ENCODE results near the gene WFDC1.

The WFDC1 gene

GRCh38 chr16:84302111-84302954, 7.7 kb downstream of the WFDC1 start:
- CTCF ChIA-PET, result interaction anchor here (0.7 kb wide), 1 partner anchor 39 kb away, joined by 4 read pairs; no protein-coding TSS in a partner anchor
- POLR2A ChIA-PET, result no interaction called here

DNA sequence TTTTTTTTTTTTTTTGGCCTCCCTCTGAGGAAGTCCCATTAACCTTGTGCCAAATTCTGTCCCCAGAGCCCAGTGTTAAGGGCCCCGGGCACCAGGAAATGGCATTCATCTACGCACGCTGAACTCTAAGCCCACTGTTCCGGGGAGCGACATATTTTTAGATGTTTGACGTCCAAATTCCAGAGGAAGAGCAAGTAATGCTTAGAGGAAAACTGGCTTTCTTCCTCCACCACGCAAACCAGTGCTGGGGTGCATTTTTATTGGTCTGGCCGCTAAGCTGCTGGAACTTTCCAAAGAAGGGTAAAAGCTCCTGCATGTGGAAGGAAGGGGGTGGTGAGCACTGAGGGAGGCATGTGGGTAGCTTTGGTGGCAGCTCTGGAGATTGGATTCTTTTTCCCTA, 8.3 kb downstream of the WFDC1 start:
- no peak for DNase-seq (ENCODE audit: extremely low spot score)
- CTCF ChIA-PET, result interaction anchor here (0.7 kb wide), 2 partner anchors 40 to 208 kb away, joined by 4 to 8 read pairs; no protein-coding TSS in a partner anchor
- TF ChIP-seq CTBP1 (IDR thresholded peaks at IDR 0.05; ENCODE audit: borderline replicate concordance) (no peak), L3MBTL2 (conservative IDR thresholded peaks at IDR 0.05) (no peak)

More at GRCh38 chr16:84302111-84302954, 7.7 kb downstream of the WFDC1 start:
- TF ChIP-seq LEF1 (IDR thresholded peaks at IDR 0.05; ENCODE audit: borderline replicate concordance) (no peak), TARDBP (IDR thresholded peaks at IDR 0.05) (no peak), CTBP1 (IDR thresholded peaks at IDR 0.05; ENCODE audit: borderline replicate concordance) (no peak), ARNT (IDR thresholded peaks at IDR 0.05) (no peak), FOXA1 (IDR thresholded peaks at IDR 0.05) (no peak), SP1 (IDR thresholded peaks at IDR 0.05) (no peak), FOXM1 (IDR thresholded peaks at IDR 0.05; ENCODE audit: borderline replicate concordance) (no peak), SUZ12 (IDR thresholded peaks at IDR 0.05) (no peak), L3MBTL2 (conservative IDR thresholded peaks at IDR 0.05) (no peak), FOXK2 (IDR thresholded peaks at IDR 0.05) (no peak), NFRKB (IDR thresholded peaks at IDR 0.05) (no peak), BHLHE40 (IDR thresholded peaks at IDR 0.05; ENCODE audit: borderline replicate concordance) (no peak), HDGF (IDR thresholded peaks at IDR 0.05; ENCODE audit: borderline replicate concordance) (no peak), ZNF384 (IDR thresholded peaks at IDR 0.05) (no peak), ELF4 (IDR thresholded peaks at IDR 0.05) (no peak)
- TF ChIP-seq, protein P1, sequence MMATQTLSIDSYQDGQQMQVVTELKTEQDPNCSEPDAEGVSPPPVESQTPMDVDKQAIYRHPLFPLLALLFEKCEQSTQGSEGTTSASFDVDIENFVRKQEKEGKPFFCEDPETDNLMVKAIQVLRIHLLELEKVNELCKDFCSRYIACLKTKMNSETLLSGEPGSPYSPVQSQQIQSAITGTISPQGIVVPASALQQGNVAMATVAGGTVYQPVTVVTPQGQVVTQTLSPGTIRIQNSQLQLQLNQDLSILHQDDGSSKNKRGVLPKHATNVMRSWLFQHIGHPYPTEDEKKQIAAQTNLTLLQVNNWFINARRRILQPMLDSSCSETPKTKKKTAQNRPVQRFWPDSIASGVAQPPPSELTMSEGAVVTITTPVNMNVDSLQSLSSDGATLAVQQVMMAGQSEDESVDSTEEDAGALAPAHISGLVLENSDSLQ (IDR thresholded peaks at IDR 0.05), result no peak
- DNase-seq (ENCODE audit: extremely low spot score), result no peak

DNA sequence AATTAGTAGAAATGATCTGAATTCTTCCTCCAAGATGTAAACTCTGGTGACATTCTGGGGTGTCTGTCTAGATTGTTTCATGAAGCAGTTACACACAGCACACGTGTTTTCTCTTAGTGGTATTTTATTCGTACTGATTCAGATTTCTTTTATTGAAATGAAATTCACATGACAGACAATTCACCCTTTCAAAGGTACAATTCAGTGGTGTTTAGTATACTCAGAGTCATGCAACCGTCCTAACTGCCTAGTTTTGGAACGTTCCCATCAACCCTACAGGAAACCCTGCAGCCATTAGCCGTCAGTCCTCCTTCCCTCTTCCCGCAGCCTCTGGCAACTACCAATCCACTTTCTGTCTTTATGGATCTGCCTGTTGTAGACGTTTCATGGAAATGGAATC, 8.8 kb downstream of the WFDC1 start:
- ChIA-PET POLR2A (no interaction called here), CTCF (interaction anchor here (0.7 kb wide), 2 partner anchors 40 to 207 kb away, joined by 4 to 8 read pairs; no protein-coding TSS in a partner anchor)
- TF ChIP-seq ARNT (IDR thresholded peaks at IDR 0.05) (no peak), ELF4 (IDR thresholded peaks at IDR 0.05) (no peak), FOXA1 (IDR thresholded peaks at IDR 0.05) (no peak), SUZ12 (IDR thresholded peaks at IDR 0.05) (no peak), CTBP1 (IDR thresholded peaks at IDR 0.05; ENCODE audit: borderline replicate concordance) (no peak), FOXK2 (IDR thresholded peaks at IDR 0.05) (no peak), HDGF (IDR thresholded peaks at IDR 0.05; ENCODE audit: borderline replicate concordance) (no peak), SP1 (IDR thresholded peaks at IDR 0.05) (no peak), ZNF384 (IDR thresholded peaks at IDR 0.05) (no peak), NFRKB (IDR thresholded peaks at IDR 0.05) (no peak), LEF1 (IDR thresholded peaks at IDR 0.05; ENCODE audit: borderline replicate concordance) (no peak), L3MBTL2 (conservative IDR thresholded peaks at IDR 0.05) (no peak), TARDBP (IDR thresholded peaks at IDR 0.05) (no peak)
- DNase-seq (ENCODE audit: extremely low spot score), result no peak

More for the DNA sequence above, 8.3 kb downstream of the WFDC1 start:
- POLR2A ChIA-PET, result no interaction called here

GRCh38 chr16:84306564-84306963, 11.9 kb downstream of the WFDC1 start:
- ChIA-PET CTCF (no interaction called here), POLR2A (no interaction called here)
- TF ChIP-seq FOXA1 (IDR thresholded peaks at IDR 0.05) (no peak), TARDBP (IDR thresholded peaks at IDR 0.05) (no peak), ZNF384 (IDR thresholded peaks at IDR 0.05) (no peak), SUZ12 (IDR thresholded peaks at IDR 0.05) (no peak), FOXM1 (IDR thresholded peaks at IDR 0.05; ENCODE audit: borderline replicate concordance) (no peak), FOXK2 (IDR thresholded peaks at IDR 0.05) (no peak)
- no peak for DNase-seq (ENCODE audit: extremely low spot score)

GRCh38 chr16:84307209-84307954, 12.7 kb downstream of the WFDC1 start:
- ChIA-PET CTCF (interaction anchor here (0.7 to 1.3 kb wide), 5 partner anchors 30 to 136 kb away, joined by 3 read pairs; no protein-coding TSS in a partner anchor), POLR2A (no interaction called here)
- TF ChIP-seq TARDBP (IDR thresholded peaks at IDR 0.05), result no peak
- TF ChIP-seq ARNT (IDR thresholded peaks at IDR 0.05), result no peak
- no peak for TF ChIP-seq BHLHE40 (IDR thresholded peaks at IDR 0.05; ENCODE audit: borderline replicate concordance)
- DNase-seq (ENCODE audit: extremely low spot score), result no peak

DNA sequence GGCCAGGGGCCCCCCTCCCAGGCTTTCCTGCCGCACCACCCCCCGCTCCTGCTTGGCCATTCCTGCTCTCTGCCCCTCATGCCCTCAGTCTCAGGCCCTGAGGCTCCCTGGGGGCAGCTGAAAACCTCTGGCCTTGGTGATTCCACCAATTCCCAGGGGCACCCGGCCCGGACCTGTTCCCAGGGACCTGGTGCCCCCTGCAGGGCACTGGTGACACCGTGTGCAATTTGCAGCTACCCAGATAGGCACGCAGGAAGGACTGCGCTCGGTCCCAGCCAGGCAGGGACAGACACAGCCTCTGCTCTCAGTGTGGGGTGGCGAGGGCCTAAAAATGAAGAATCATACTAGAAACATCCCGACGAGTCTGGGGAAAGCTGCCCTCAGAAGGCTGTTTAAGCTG, 13.4 kb downstream of the WFDC1 start:
- peak; percentile 65 for DNase-seq (ENCODE audit: extremely low spot score)
- POLR2A ChIA-PET, result interaction anchor here (0.5 kb wide), 1 partner anchor 20 kb away, joined by 3 read pairs; no protein-coding TSS in a partner anchor
- no peak for TF ChIP-seq NFRKB (IDR thresholded peaks at IDR 0.05)
- no peak for TF ChIP-seq ZNF384 (IDR thresholded peaks at IDR 0.05)
- TF ChIP-seq BHLHE40 (IDR thresholded peaks at IDR 0.05; ENCODE audit: borderline replicate concordance), result no peak
- TF ChIP-seq FOXA1 (IDR thresholded peaks at IDR 0.05), result no peak
- CTCF ChIA-PET, result interaction anchor here (0.6 to 1.3 kb wide), 7 partner anchors 8 to 70 kb away, joined by 3 to 4 read pairs (median 3); no protein-coding TSS in a partner anchor

- POLR2A ChIA-PET, result no interaction called here
- TF ChIP-seq ARNT (IDR thresholded peaks at IDR 0.05), result no peak
- no peak for DNase-seq (ENCODE audit: extremely low spot score)
- CTCF ChIA-PET, result no interaction called here
Observed at GRCh38 chr16:84310642-84311041, 16.0 kb downstream of the WFDC1 start.
